HG03354 (cell line): Measurements from ENCODE around the gene ENDOU.
"Not testable (repeated sequence)": the region's sequence is repeated elsewhere in the genome, so short reads cannot be mapped to it uniquely, and the experiment has no call there.

Experiments used
- ATAC-seq: cut with Tn5 transposase; IDR thresholded peaks from one replicate; pipeline ENCODE4 v1.9.1; 2021; ENCODE audit warnings: mild to moderate bottlenecking; ENCODE audit not compliant: unreplicated experiment, poor library complexity, severe bottlenecking

The ENDOU gene

GRCh38 chr12:47705566-47706425 lies 19.5 kb downstream of the ENDOU start, which contains the start of gene RPAP3:
RPAP3 (minus strand) TSS chr12:47706030; CDS start chr12:47702840, 3,190 bp downstream.
- ATAC-seq, result peak; percentile 90

GRCh38 chr12:47705229-47705565 lies 20.1 kb downstream of the ENDOU start:
- no peak for ATAC-seq

GRCh38 chr12:47704719-47705118 lies 20.6 kb downstream of the ENDOU start:
- ATAC-seq, result no peak

GRCh38 chr12:47700263-47700662 lies 25.0 kb downstream of the ENDOU start:
- no peak for ATAC-seq

GRCh38 chr12:47698631-47699030 lies 26.7 kb downstream of the ENDOU start:
- no peak for ATAC-seq

- no peak for ATAC-seq
Measured at GRCh38 chr12:47698055-47698454, 27.2 kb downstream of the ENDOU start.

GRCh38 chr12:47689215-47689614 lies 36.1 kb downstream of the ENDOU start:
- no peak for ATAC-seq

- no peak for ATAC-seq
Measured at GRCh38 chr12:47687636-47688035, 37.7 kb downstream of the ENDOU start.

- ATAC-seq, result peak; percentile 60
Measured at GRCh38 chr12:47686645-47687240, 38.5 kb downstream of the ENDOU start.

GRCh38 chr12:47679785-47680184 lies 45.5 kb downstream of the ENDOU start:
- ATAC-seq, result no peak

- ATAC-seq, result no peak
Measured at GRCh38 chr12:47672068-47672467, 53.2 kb downstream of the ENDOU start.

- not testable (repeated sequence) for ATAC-seq
Measured at GRCh38 chr12:47667935-47668334, 57.4 kb downstream of the ENDOU start.
